Upper lobe of left lung (tissue), 4 donors: ENCODE data around the gene CYP2J2.

ENCODE experiments used
- CTCF ChIP-seq, 6 experiments: fragments of 450-650 bp in 4 of 6; fragments of 200-600 bp in 2 of 6; sonication (generic) in 2 of 6; IDR thresholded peaks; one replicate each; pipeline ENCODE4 v1.5.1; 2016 to 2019; ENCODE audit warnings: antibody characterized with exemption in 6 of 6
- EP300 ChIP-seq, 4 donors: sonication (generic); formaldehyde crosslinking; IDR thresholded peaks; one replicate each; pipeline ENCODE4 v1.5.1; 2017; ENCODE audit warnings: antibody characterized with exemption in 4 of 4, control low read depth in 2 of 4
- POLR2A ChIP-seq, 4 donors: fragments of 450-650 bp; IDR thresholded peaks; one replicate each; pipeline ENCODE4 v1.5.1; 2016 to 2017; ENCODE audit warnings: antibody characterized with exemption in 4 of 4, mild to moderate bottlenecking in 2 of 4

GRCh38 chr1:59879574-59879973, 47.0 kb downstream of the CYP2J2 start:
- no peak for TF ChIP-seq EP300 (IDR thresholded peaks at IDR 0.05)
- TF ChIP-seq POLR2A (IDR thresholded peaks at IDR 0.05), result no peak
- peak; percentile 13 to 66 (median 44) for TF ChIP-seq CTCF (IDR thresholded peaks at IDR 0.05)
